IMR-90 (cell line): Measurements from ENCODE around the gene ARGLU1. TPM values are rescaled to one million over a fixed set of nuclear protein-coding genes. Genes with fewer than 3 reads are reported as not detected.

Experiments used
- ATAC-seq: fragments of 200-7000 bp; cut with Tn5 transposase; 2 replicates; pipeline ENCODE4 v1.9.1; 2020; ENCODE audit warnings: low read depth, mild to moderate bottlenecking, moderate library complexity
- BruUV-seq: library from RNA; stranded (reverse); fragments of 400-500 nt; replicated peaks from 2 replicates; lab custom pipeline; 2021; lab: Mats Ljungman, UMichigan
- CTCF ChIA-PET: fragments of 300-600 bp; formaldehyde crosslinking; extraction: SDS; loops from one replicate; lab custom pipeline; 2021; ENCODE audit warnings: antibody characterized with exemption; lab: Yijun Ruan, JAX
- POLR2A ChIA-PET: fragments of 300-600 bp; sonication (Branson Sonifier 250); formaldehyde crosslinking; loops from one replicate; lab custom pipeline; 2022; ENCODE audit warnings: antibody characterized with exemption; ENCODE audit not compliant: unreplicated experiment; lab: Charles Lee
- DNase-seq: peaks from one replicate; pipeline ENCODE4 v3.0.0; 2013
- H2AFZ ChIP-seq: replicated peaks from 2 replicates; pipeline ENCODE3; 2013; ENCODE audit warnings: low read length, mild to moderate bottlenecking; ENCODE audit not compliant: poor library complexity
- H2AK5ac ChIP-seq: 2 replicates; pipeline ENCODE4 v1.6.1; 2013; ENCODE audit warnings: low read depth, low read length, inconsistent platforms
- H2AK9ac ChIP-seq: replicated peaks from 2 replicates; pipeline ENCODE3; 2013; ENCODE audit warnings: mild to moderate bottlenecking, low read depth, low read length, moderate library complexity; ENCODE audit not compliant: poor library complexity
- H2BK120ac ChIP-seq: 2 replicates; pipeline ENCODE4 v1.6.1; 2013; ENCODE audit warnings: low read depth, low read length, inconsistent platforms
- H2BK15ac ChIP-seq: 3 replicates; pipeline ENCODE4 v1.6.1; 2013; ENCODE audit warnings: low read depth, low read length, inconsistent platforms
- H2BK20ac ChIP-seq: 2 replicates; pipeline ENCODE4 v1.6.1; 2013; ENCODE audit warnings: low read depth, mild to moderate bottlenecking, inconsistent platforms, low read length, moderate library complexity
- H2BK5ac ChIP-seq: 2 replicates; pipeline ENCODE4 v1.6.1; 2013; ENCODE audit warnings: mild to moderate bottlenecking, low read depth, low read length, inconsistent platforms; ENCODE audit not compliant: poor library complexity, severe bottlenecking
- H3K14ac ChIP-seq: replicated peaks from 2 replicates; pipeline ENCODE4 v1.6.1; 2013; ENCODE audit warnings: low read depth, low read length, inconsistent platforms
- H3K18ac ChIP-seq: 2 replicates; pipeline ENCODE4 v1.6.1; 2013; ENCODE audit warnings: low read depth, low read length, control low read depth
- H3K23ac ChIP-seq: 2 replicates; pipeline ENCODE4 v1.6.1; 2013; ENCODE audit warnings: low read depth, low read length, inconsistent platforms
- H3K27ac ChIP-seq: 2 replicates; pipeline ENCODE4 v1.5.1; 2013; ENCODE audit warnings: mild to moderate bottlenecking, control low read depth, low read length; ENCODE audit not compliant: insufficient read depth
- H3K27me3 ChIP-seq: 2 replicates; pipeline ENCODE4 v1.6.1; 2013; ENCODE audit warnings: low read length; ENCODE audit not compliant: control insufficient read depth, insufficient read depth
- H3K36me3 ChIP-seq: 2 replicates; pipeline ENCODE4 v1.6.1; 2013; ENCODE audit warnings: low read length, mixed read lengths; ENCODE audit not compliant: control insufficient read depth, insufficient read depth
- H3K4ac ChIP-seq: 2 replicates; pipeline ENCODE4 v1.6.1; 2013; ENCODE audit warnings: low read depth, low read length, inconsistent platforms
- H3K4me1 ChIP-seq: 2 replicates; pipeline ENCODE4 v1.6.1; 2013; ENCODE audit warnings: low read length, mixed read lengths; ENCODE audit not compliant: control insufficient read depth, insufficient read depth
- H3K4me2 ChIP-seq: 2 replicates; pipeline ENCODE4 v1.6.1; 2013; ENCODE audit warnings: low read depth, mild to moderate bottlenecking, control low read depth, low read length, moderate library complexity
- H3K4me3 ChIP-seq: 2 replicates; pipeline ENCODE4 v1.5.1; 2013; ENCODE audit warnings: low read depth, mild to moderate bottlenecking, control low read depth, low read length, moderate library complexity; ENCODE audit not compliant: insufficient read depth
- H3K56ac ChIP-seq: 2 replicates; pipeline ENCODE4 v1.6.1; 2013; ENCODE audit warnings: low read length, inconsistent platforms; ENCODE audit not compliant: insufficient read depth; ENCODE audit errors: extremely low read depth
- H3K79me1 ChIP-seq, 2 experiments: 2 replicates each; pipeline ENCODE4 v1.6.1; 2013; ENCODE audit warnings: low read length in 2 of 2, inconsistent platforms in 1 of 2, low read depth in 1 of 2
- H3K9ac ChIP-seq: 2 replicates; pipeline ENCODE4 v1.6.1; 2013; ENCODE audit warnings: low read depth, low read length, control low read depth
- H3K9me1 ChIP-seq: 2 replicates; pipeline ENCODE4 v1.6.1; 2013; ENCODE audit warnings: low read length, inconsistent platforms; ENCODE audit not compliant: insufficient read depth
- H3K9me3 ChIP-seq: 2 replicates; pipeline ENCODE4 v1.6.1; 2013; ENCODE audit warnings: low read length; ENCODE audit not compliant: control insufficient read depth, insufficient read depth
- H4K20me1 ChIP-seq: 2 replicates; pipeline ENCODE4 v1.6.1; 2013; ENCODE audit warnings: low read length, inconsistent platforms; ENCODE audit not compliant: insufficient read depth
- H4K5ac ChIP-seq: 2 replicates; pipeline ENCODE4 v1.6.1; 2013; ENCODE audit warnings: mild to moderate bottlenecking, low read depth, low read length, control low read depth
- H4K8ac ChIP-seq, 2 experiments: 2 replicates each; pipeline ENCODE4 v1.6.1; 2013; ENCODE audit warnings: low read depth in 2 of 2, low read length in 2 of 2, control low read depth in 1 of 2, inconsistent platforms in 1 of 2
- H4K91ac ChIP-seq: 2 replicates; pipeline ENCODE4 v1.6.1; 2013; ENCODE audit warnings: low read depth, low read length, inconsistent platforms; ENCODE audit not compliant: insufficient read depth
- BHLHE40 ChIP-seq: fragments of 150-350 bp; IDR thresholded peaks from 2 replicates; pipeline ENCODE4 v1.6.1; 2016; ENCODE audit warnings: mild to moderate bottlenecking, low read depth, low read length
- CEBPB ChIP-seq: IDR thresholded peaks from 2 replicates; pipeline ENCODE4 v1.6.1; 2012; ENCODE audit warnings: low read depth, low read length, improper control_type of control experiment
- CHD1 ChIP-seq: IDR thresholded peaks from 2 replicates; pipeline ENCODE4 v1.6.1; 2012; ENCODE audit warnings: low read depth, low read length, improper control_type of control experiment
- FOS ChIP-seq: fragments of 150-350 bp; IDR thresholded peaks from 2 replicates; pipeline ENCODE4 v1.6.1; 2016; ENCODE audit warnings: low read depth, low read length
- MAZ ChIP-seq: IDR thresholded peaks from 2 replicates; pipeline ENCODE4 v1.6.1; 2012; ENCODE audit warnings: low read depth, mild to moderate bottlenecking, low read length, improper control_type of control experiment, moderate library complexity, borderline replicate concordance
- MXI1 ChIP-seq: IDR thresholded peaks from 2 replicates; pipeline ENCODE4 v1.6.1; 2012; ENCODE audit warnings: low read depth, mild to moderate bottlenecking, low read length, moderate library complexity, borderline replicate concordance
- NFE2L2 ChIP-seq: fragments of 150-350 bp; IDR thresholded peaks from 2 replicates; pipeline ENCODE4 v1.6.1; 2016; ENCODE audit warnings: low read depth, mild to moderate bottlenecking, low read length
- POLR2A ChIP-seq: IDR thresholded peaks from 2 replicates; pipeline ENCODE4 v1.6.1; 2012; ENCODE audit warnings: mild to moderate bottlenecking, low read depth, low read length
- RAD21 ChIP-seq: IDR thresholded peaks from 2 replicates; pipeline ENCODE4 v1.6.1; 2012; ENCODE audit warnings: low read length, improper control_type of control experiment
- RCOR1 ChIP-seq: IDR thresholded peaks from 2 replicates; pipeline ENCODE4 v1.6.1; 2012; ENCODE audit warnings: mild to moderate bottlenecking, low read length, improper control_type of control experiment; ENCODE audit not compliant: insufficient replicate concordance
- RFX5 ChIP-seq: IDR thresholded peaks from 2 replicates; pipeline ENCODE4 v1.8.0; 2012; ENCODE audit warnings: low read depth, mild to moderate bottlenecking, low read length, moderate library complexity
- SMC3 ChIP-seq: fragments of 150-350 bp; IDR thresholded peaks from 2 replicates; pipeline ENCODE4 v1.6.1; 2016; ENCODE audit warnings: low read depth, mild to moderate bottlenecking, antibody characterized with exemption, low read length, moderate library complexity
- WGBS, 2 experiments: methylation state at CpG; one replicate each; pipeline versions ENCODE4 v1.1.5 to v1.1.7; 2013; ENCODE audit warnings: missing lambda C conversion rate in 2 of 2; ENCODE audit not compliant: insufficient read length in 1 of 2; ENCODE audit errors: extremely low coverage in 2 of 2; 5-methylcytosine and 5-hydroxymethylcytosine counted together
- dilution Hi-C: fragments of 300-500 bp; cut with HindIII; formaldehyde crosslinking; loops from one replicate; pipeline ENCODE4 v1.14.3; 2018; ENCODE audit warnings: low sequenced_read_pairs; ENCODE audit not compliant: unreplicated experiment
- in situ Hi-C: fragments of 300-500 bp; cut with MboI; formaldehyde crosslinking; loops from 3 replicates; pipeline ENCODE4 v1.14.3; 2019; ENCODE audit warnings: low sequenced_read_pairs, inconsistent platforms, mixed read lengths
- intact Hi-C: fragments of 100-400 bp; cut with micrococcal nuclease; formaldehyde crosslinking; loops from 2 replicates; pipeline ENCODE4 v1.10.0; 2022
- polyA plus RNA-seq, 3 experiments: library from polyadenylated mRNA; depleted of rRNA; stranded (reverse); fragments of >200 nt; gene quantifications; 2 replicates each; pipeline ENCODE4 v1.2.3, GENCODE V29; 2012; ENCODE audit warnings: low replicate concordance in 1 of 3
- total RNA-seq: library from RNA; depleted of rRNA; stranded (reverse); fragments of >200 nt; gene quantifications from 2 replicates; pipeline ENCODE4 v1.2.3, GENCODE V29; 2012
- TF ChIP-seq, protein P1 (sequence below): fragments of 150-350 bp; IDR thresholded peaks from 2 replicates; pipeline ENCODE4 v1.6.1; 2016; ENCODE audit warnings: low read depth, mild to moderate bottlenecking, low read length, moderate library complexity, borderline replicate concordance
- TF ChIP-seq, protein P2 (sequence below): conservative IDR thresholded peaks from 2 replicates; pipeline ENCODE4 v1.5.1; 2012; ENCODE audit warnings: mild to moderate bottlenecking, low read depth, low read length, improper control_type of control experiment
- TF ChIP-seq, protein P3 (sequence below): fragments of 150-350 bp; IDR thresholded peaks from 2 replicates; pipeline ENCODE4 v1.6.1; 2017; ENCODE audit warnings: mild to moderate bottlenecking, antibody characterized with exemption, low read length, low read depth

ARGLU1 gene
- total and polyA plus RNA-seq, 2 of the 4 experiments (the other 2 are of a cell fraction), result 11.1 to 51.4 TPM

DNA sequence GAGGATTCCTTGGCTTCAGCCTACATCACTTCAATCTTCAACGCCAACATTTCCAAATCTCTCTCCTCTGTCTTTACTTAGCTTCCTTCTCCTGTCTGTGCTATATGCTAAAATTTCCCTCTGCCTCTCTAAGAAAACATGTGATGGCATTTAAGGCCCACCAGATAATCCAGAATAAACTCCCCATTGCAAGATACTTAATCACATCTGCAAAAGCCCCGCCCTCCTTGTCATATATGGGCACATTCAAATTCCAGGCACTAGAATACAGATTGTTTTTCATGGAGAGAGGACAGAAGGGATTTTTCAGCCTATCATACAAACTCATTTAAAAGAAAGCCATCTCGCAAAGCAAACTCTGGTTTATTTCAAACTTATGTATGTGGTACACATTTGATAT is 16.2 kb downstream of the ARGLU1 start:
- H2BK20ac ChIP-seq, result no peak overlapping the region
- in situ Hi-C loops (loop anchor here (10.0 kb wide), 1 partner anchor 573 kb away; no protein-coding TSS in a partner anchor), dilution Hi-C loops (no loop called here), intact Hi-C loops (no loop called here)
- H2BK120ac ChIP-seq, result no peak overlapping the region
- no peak for ATAC-seq
- no peak overlapping the region for H4K8ac ChIP-seq
- no peak overlapping the region for H2AFZ ChIP-seq
- ChIA-PET CTCF (no interaction called here), POLR2A (interaction anchor here (0.8 kb wide), 1 partner anchor 15 kb away, joined by 4 read pairs; no protein-coding TSS in a partner anchor)
- no peak overlapping the region for H3K4me3 ChIP-seq
- H3K56ac ChIP-seq, result no peak overlapping the region
- peaks cover 9% of the 10 kb centered on the region for H3K9me1 ChIP-seq
- H3K36me3 ChIP-seq, result peaks cover 24% of the 10 kb centered on the region
- H2BK15ac ChIP-seq, result no peak overlapping the region
- no peak overlapping the region for H2AK5ac ChIP-seq
- TF ChIP-seq NFE2L2 (no peak), MAZ (no peak), MXI1 (no peak), SMC3 (no peak), FOS (no peak), RCOR1 (no peak), RFX5 (no peak), POLR2A (no peak), RAD21 (no peak), BHLHE40 (no peak), CEBPB (no peak), CHD1 (no peak)
- TF ChIP-seq, protein P1, sequence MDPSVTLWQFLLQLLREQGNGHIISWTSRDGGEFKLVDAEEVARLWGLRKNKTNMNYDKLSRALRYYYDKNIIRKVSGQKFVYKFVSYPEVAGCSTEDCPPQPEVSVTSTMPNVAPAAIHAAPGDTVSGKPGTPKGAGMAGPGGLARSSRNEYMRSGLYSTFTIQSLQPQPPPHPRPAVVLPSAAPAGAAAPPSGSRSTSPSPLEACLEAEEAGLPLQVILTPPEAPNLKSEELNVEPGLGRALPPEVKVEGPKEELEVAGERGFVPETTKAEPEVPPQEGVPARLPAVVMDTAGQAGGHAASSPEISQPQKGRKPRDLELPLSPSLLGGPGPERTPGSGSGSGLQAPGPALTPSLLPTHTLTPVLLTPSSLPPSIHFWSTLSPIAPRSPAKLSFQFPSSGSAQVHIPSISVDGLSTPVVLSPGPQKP, result no peak
- TF ChIP-seq, protein P2, sequence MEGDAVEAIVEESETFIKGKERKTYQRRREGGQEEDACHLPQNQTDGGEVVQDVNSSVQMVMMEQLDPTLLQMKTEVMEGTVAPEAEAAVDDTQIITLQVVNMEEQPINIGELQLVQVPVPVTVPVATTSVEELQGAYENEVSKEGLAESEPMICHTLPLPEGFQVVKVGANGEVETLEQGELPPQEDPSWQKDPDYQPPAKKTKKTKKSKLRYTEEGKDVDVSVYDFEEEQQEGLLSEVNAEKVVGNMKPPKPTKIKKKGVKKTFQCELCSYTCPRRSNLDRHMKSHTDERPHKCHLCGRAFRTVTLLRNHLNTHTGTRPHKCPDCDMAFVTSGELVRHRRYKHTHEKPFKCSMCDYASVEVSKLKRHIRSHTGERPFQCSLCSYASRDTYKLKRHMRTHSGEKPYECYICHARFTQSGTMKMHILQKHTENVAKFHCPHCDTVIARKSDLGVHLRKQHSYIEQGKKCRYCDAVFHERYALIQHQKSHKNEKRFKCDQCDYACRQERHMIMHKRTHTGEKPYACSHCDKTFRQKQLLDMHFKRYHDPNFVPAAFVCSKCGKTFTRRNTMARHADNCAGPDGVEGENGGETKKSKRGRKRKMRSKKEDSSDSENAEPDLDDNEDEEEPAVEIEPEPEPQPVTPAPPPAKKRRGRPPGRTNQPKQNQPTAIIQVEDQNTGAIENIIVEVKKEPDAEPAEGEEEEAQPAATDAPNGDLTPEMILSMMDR, result no peak
- TF ChIP-seq, protein P3, sequence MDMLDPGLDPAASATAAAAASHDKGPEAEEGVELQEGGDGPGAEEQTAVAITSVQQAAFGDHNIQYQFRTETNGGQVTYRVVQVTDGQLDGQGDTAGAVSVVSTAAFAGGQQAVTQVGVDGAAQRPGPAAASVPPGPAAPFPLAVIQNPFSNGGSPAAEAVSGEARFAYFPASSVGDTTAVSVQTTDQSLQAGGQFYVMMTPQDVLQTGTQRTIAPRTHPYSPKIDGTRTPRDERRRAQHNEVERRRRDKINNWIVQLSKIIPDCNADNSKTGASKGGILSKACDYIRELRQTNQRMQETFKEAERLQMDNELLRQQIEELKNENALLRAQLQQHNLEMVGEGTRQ, result no peak
- H3K23ac ChIP-seq, result no peak overlapping the region
- BruUV-seq, result no TSS peak
- no peak overlapping the region for H3K4me2 ChIP-seq
- H4K91ac ChIP-seq, result no peak overlapping the region
- H3K18ac ChIP-seq, result no peak overlapping the region
- H3K27me3 ChIP-seq, result no peaks in the 10 kb centered on the region
- H2AK9ac ChIP-seq, result no peak overlapping the region
- H4K20me1 ChIP-seq, result peaks cover 39% of the 10 kb centered on the region
- H3K4ac ChIP-seq, result no peak overlapping the region
- DNase-seq, result no peak
- no peak overlapping the region for H4K5ac ChIP-seq
- peaks cover 14 to 49% of the 10 kb centered on the region in 2 experiments for H3K79me1 ChIP-seq
- no peak overlapping the region for H2BK5ac ChIP-seq
- H3K9me3 ChIP-seq, result no peaks in the 10 kb centered on the region
- WGBS, 2 experiments, result no CpG with 5 or more reads among the region's 3 CpGs
- no peak overlapping the region for H3K27ac ChIP-seq
- H3K14ac ChIP-seq, result no peak overlapping the region
- no peak overlapping the region for H3K9ac ChIP-seq
- H3K4me1 ChIP-seq, result peaks cover 6% of the 10 kb centered on the region
